ENCODE data around the gene SF3B1.

GRCh38 chr2:197437380-197437779 is 2.6 kb upstream of the SF3B1 start:
- TF ChIP-seq SUZ12 (IDR thresholded peaks at IDR 0.05) (no peak), FOXA1 (IDR thresholded peaks at IDR 0.05) (no peak), FOXM1 (IDR thresholded peaks at IDR 0.05; ENCODE audit: borderline replicate concordance) (no peak), CTBP1 (IDR thresholded peaks at IDR 0.05; ENCODE audit: borderline replicate concordance) (no peak), SP1 (IDR thresholded peaks at IDR 0.05) (no peak), NFRKB (IDR thresholded peaks at IDR 0.05) (no peak), PKNOX1 (IDR thresholded peaks at IDR 0.05) (no peak), ELF4 (IDR thresholded peaks at IDR 0.05) (no peak), BHLHE40 (IDR thresholded peaks at IDR 0.05; ENCODE audit: borderline replicate concordance) (no peak), TARDBP (IDR thresholded peaks at IDR 0.05) (no peak)

All from HEK293T (cell line).